ENCODE data around the gene NTN3.

GRCh38 chr16:2447920-2448583 lies 23.0 kb upstream of the NTN3 start:
- TF ChIP-seq EZH2 (IDR thresholded peaks at IDR 0.05; ENCODE audit: borderline replicate concordance, low read depth, low read length, severe bottlenecking): no peak
- TF ChIP-seq CTCF (IDR thresholded peaks at IDR 0.05; ENCODE audit: borderline replicate concordance, extremely low read depth, low read length, poor library complexity, severe bottlenecking): no peak
